IMR-90 (cell line): ENCODE results near the gene ADCY9. TPM values are rescaled to one million over a fixed set of nuclear protein-coding genes. Genes with fewer than 3 reads are reported as not detected.

Source experiments
- ATAC-seq: fragments of 200-7000 bp; cut with Tn5 transposase; 2 replicates; pipeline ENCODE4 v1.9.1; 2020; ENCODE audit warnings: low read depth, mild to moderate bottlenecking, moderate library complexity
- BruUV-seq: library from RNA; stranded (reverse); fragments of 400-500 nt; replicated peaks from 2 replicates; lab custom pipeline; 2021; lab: Mats Ljungman, UMichigan
- CTCF ChIA-PET: fragments of 300-600 bp; formaldehyde crosslinking; extraction: SDS; loops from one replicate; lab custom pipeline; 2021; ENCODE audit warnings: antibody characterized with exemption; lab: Yijun Ruan, JAX
- POLR2A ChIA-PET: fragments of 300-600 bp; sonication (Branson Sonifier 250); formaldehyde crosslinking; loops from one replicate; lab custom pipeline; 2022; ENCODE audit warnings: antibody characterized with exemption; ENCODE audit not compliant: unreplicated experiment; lab: Charles Lee
- DNase-seq: peaks from one replicate; pipeline ENCODE4 v3.0.0; 2013
- H2AFZ ChIP-seq: replicated peaks from 2 replicates; pipeline ENCODE3; 2013; ENCODE audit warnings: low read length, mild to moderate bottlenecking; ENCODE audit not compliant: poor library complexity
- H2AK5ac ChIP-seq: 2 replicates; pipeline ENCODE4 v1.6.1; 2013; ENCODE audit warnings: low read depth, low read length, inconsistent platforms
- H2AK9ac ChIP-seq: replicated peaks from 2 replicates; pipeline ENCODE3; 2013; ENCODE audit warnings: mild to moderate bottlenecking, low read depth, low read length, moderate library complexity; ENCODE audit not compliant: poor library complexity
- H2BK120ac ChIP-seq: 2 replicates; pipeline ENCODE4 v1.6.1; 2013; ENCODE audit warnings: low read depth, low read length, inconsistent platforms
- H2BK15ac ChIP-seq: 3 replicates; pipeline ENCODE4 v1.6.1; 2013; ENCODE audit warnings: low read depth, low read length, inconsistent platforms
- H2BK20ac ChIP-seq: 2 replicates; pipeline ENCODE4 v1.6.1; 2013; ENCODE audit warnings: low read depth, mild to moderate bottlenecking, inconsistent platforms, low read length, moderate library complexity
- H2BK5ac ChIP-seq: 2 replicates; pipeline ENCODE4 v1.6.1; 2013; ENCODE audit warnings: mild to moderate bottlenecking, low read depth, low read length, inconsistent platforms; ENCODE audit not compliant: poor library complexity, severe bottlenecking
- H3K14ac ChIP-seq: replicated peaks from 2 replicates; pipeline ENCODE4 v1.6.1; 2013; ENCODE audit warnings: low read depth, low read length, inconsistent platforms
- H3K18ac ChIP-seq: 2 replicates; pipeline ENCODE4 v1.6.1; 2013; ENCODE audit warnings: low read depth, low read length, control low read depth
- H3K23ac ChIP-seq: 2 replicates; pipeline ENCODE4 v1.6.1; 2013; ENCODE audit warnings: low read depth, low read length, inconsistent platforms
- H3K27ac ChIP-seq: 2 replicates; pipeline ENCODE4 v1.5.1; 2013; ENCODE audit warnings: mild to moderate bottlenecking, control low read depth, low read length; ENCODE audit not compliant: insufficient read depth
- H3K27me3 ChIP-seq: 2 replicates; pipeline ENCODE4 v1.6.1; 2013; ENCODE audit warnings: low read length; ENCODE audit not compliant: control insufficient read depth, insufficient read depth
- H3K36me3 ChIP-seq: 2 replicates; pipeline ENCODE4 v1.6.1; 2013; ENCODE audit warnings: low read length, mixed read lengths; ENCODE audit not compliant: control insufficient read depth, insufficient read depth
- H3K4ac ChIP-seq: 2 replicates; pipeline ENCODE4 v1.6.1; 2013; ENCODE audit warnings: low read depth, low read length, inconsistent platforms
- H3K4me1 ChIP-seq: 2 replicates; pipeline ENCODE4 v1.6.1; 2013; ENCODE audit warnings: low read length, mixed read lengths; ENCODE audit not compliant: control insufficient read depth, insufficient read depth
- H3K4me2 ChIP-seq: 2 replicates; pipeline ENCODE4 v1.6.1; 2013; ENCODE audit warnings: low read depth, mild to moderate bottlenecking, control low read depth, low read length, moderate library complexity
- H3K4me3 ChIP-seq: 2 replicates; pipeline ENCODE4 v1.5.1; 2013; ENCODE audit warnings: low read depth, mild to moderate bottlenecking, control low read depth, low read length, moderate library complexity; ENCODE audit not compliant: insufficient read depth
- H3K56ac ChIP-seq: 2 replicates; pipeline ENCODE4 v1.6.1; 2013; ENCODE audit warnings: low read length, inconsistent platforms; ENCODE audit not compliant: insufficient read depth; ENCODE audit errors: extremely low read depth
- H3K79me1 ChIP-seq, 2 experiments: 2 replicates each; pipeline ENCODE4 v1.6.1; 2013; ENCODE audit warnings: low read length in 2 of 2, inconsistent platforms in 1 of 2, low read depth in 1 of 2
- H3K9ac ChIP-seq: 2 replicates; pipeline ENCODE4 v1.6.1; 2013; ENCODE audit warnings: low read depth, low read length, control low read depth
- H3K9me1 ChIP-seq: 2 replicates; pipeline ENCODE4 v1.6.1; 2013; ENCODE audit warnings: low read length, inconsistent platforms; ENCODE audit not compliant: insufficient read depth
- H3K9me3 ChIP-seq: 2 replicates; pipeline ENCODE4 v1.6.1; 2013; ENCODE audit warnings: low read length; ENCODE audit not compliant: control insufficient read depth, insufficient read depth
- H4K20me1 ChIP-seq: 2 replicates; pipeline ENCODE4 v1.6.1; 2013; ENCODE audit warnings: low read length, inconsistent platforms; ENCODE audit not compliant: insufficient read depth
- H4K5ac ChIP-seq: 2 replicates; pipeline ENCODE4 v1.6.1; 2013; ENCODE audit warnings: mild to moderate bottlenecking, low read depth, low read length, control low read depth
- H4K8ac ChIP-seq, 2 experiments: 2 replicates each; pipeline ENCODE4 v1.6.1; 2013; ENCODE audit warnings: low read depth in 2 of 2, low read length in 2 of 2, control low read depth in 1 of 2, inconsistent platforms in 1 of 2
- H4K91ac ChIP-seq: 2 replicates; pipeline ENCODE4 v1.6.1; 2013; ENCODE audit warnings: low read depth, low read length, inconsistent platforms; ENCODE audit not compliant: insufficient read depth
- CEBPB ChIP-seq: IDR thresholded peaks from 2 replicates; pipeline ENCODE4 v1.6.1; 2012; ENCODE audit warnings: low read depth, low read length, improper control_type of control experiment
- SMC3 ChIP-seq: fragments of 150-350 bp; IDR thresholded peaks from 2 replicates; pipeline ENCODE4 v1.6.1; 2016; ENCODE audit warnings: low read depth, mild to moderate bottlenecking, antibody characterized with exemption, low read length, moderate library complexity
- dilution Hi-C: fragments of 300-500 bp; cut with HindIII; formaldehyde crosslinking; loops from one replicate; pipeline ENCODE4 v1.14.3; 2018; ENCODE audit warnings: low sequenced_read_pairs; ENCODE audit not compliant: unreplicated experiment
- in situ Hi-C: fragments of 300-500 bp; cut with MboI; formaldehyde crosslinking; loops from 3 replicates; pipeline ENCODE4 v1.14.3; 2019; ENCODE audit warnings: low sequenced_read_pairs, inconsistent platforms, mixed read lengths
- intact Hi-C: fragments of 100-400 bp; cut with micrococcal nuclease; formaldehyde crosslinking; loops from 2 replicates; pipeline ENCODE4 v1.10.0; 2022
- polyA plus RNA-seq, 3 experiments: library from polyadenylated mRNA; depleted of rRNA; stranded (reverse); fragments of >200 nt; gene quantifications; 2 replicates each; pipeline ENCODE4 v1.2.3, GENCODE V29; 2012; ENCODE audit warnings: low replicate concordance in 1 of 3
- total RNA-seq: library from RNA; depleted of rRNA; stranded (reverse); fragments of >200 nt; gene quantifications from 2 replicates; pipeline ENCODE4 v1.2.3, GENCODE V29; 2012
- TF ChIP-seq, protein P1 (sequence below): fragments of 150-350 bp; IDR thresholded peaks from 2 replicates; pipeline ENCODE4 v1.6.1; 2017; ENCODE audit warnings: mild to moderate bottlenecking, antibody characterized with exemption, low read length, low read depth

ADCY9 gene
- total and polyA plus RNA-seq, 2 of the 4 experiments (the other 2 are of a cell fraction) = 5.4 to 12.5 TPM

DNA sequence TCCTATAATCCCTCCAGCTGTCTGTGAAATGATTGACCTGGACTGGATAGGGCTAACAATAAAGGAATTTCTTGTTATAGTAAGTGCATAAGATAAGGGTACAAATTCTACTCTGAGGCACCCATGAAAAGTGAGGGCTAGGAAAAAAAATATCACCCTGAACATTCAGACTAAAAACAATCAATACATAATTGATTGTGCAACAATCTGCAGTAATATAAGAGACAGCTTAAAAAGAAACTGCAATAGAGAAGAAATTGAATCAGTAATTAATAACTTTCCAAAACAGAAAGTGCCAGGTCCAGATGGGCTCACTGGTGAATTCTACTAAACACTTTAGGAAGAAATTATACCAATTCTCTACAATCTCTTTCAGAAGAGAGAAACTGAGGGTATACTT, 191.5 kb downstream of the ADCY9 start:
- no peak overlapping the region for H3K9ac ChIP-seq
- DNase-seq = no peak
- H3K27me3 ChIP-seq = no peaks in the 10 kb centered on the region
- no peak overlapping the region for H3K4me3 ChIP-seq
- H4K20me1 ChIP-seq = no peaks in the 10 kb centered on the region
- no peak overlapping the region for H3K4me2 ChIP-seq
- POLR2A ChIA-PET = no interaction called here
- no peak overlapping the region for H4K91ac ChIP-seq
- intact Hi-C loops = no loop called here
- in situ Hi-C loops = no loop called here
- H3K14ac ChIP-seq = no peak overlapping the region
- H2AFZ ChIP-seq = no peak overlapping the region
- no peaks in the 10 kb centered on the region for H3K79me1 ChIP-seq
- no peak overlapping the region for H2BK5ac ChIP-seq
- no peak for TF ChIP-seq SMC3
- TF ChIP-seq CEBPB = peak; percentile 60; the same call in 1 of the 2 replicates
- TF ChIP-seq, protein P1, sequence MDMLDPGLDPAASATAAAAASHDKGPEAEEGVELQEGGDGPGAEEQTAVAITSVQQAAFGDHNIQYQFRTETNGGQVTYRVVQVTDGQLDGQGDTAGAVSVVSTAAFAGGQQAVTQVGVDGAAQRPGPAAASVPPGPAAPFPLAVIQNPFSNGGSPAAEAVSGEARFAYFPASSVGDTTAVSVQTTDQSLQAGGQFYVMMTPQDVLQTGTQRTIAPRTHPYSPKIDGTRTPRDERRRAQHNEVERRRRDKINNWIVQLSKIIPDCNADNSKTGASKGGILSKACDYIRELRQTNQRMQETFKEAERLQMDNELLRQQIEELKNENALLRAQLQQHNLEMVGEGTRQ = no peak
- no peak overlapping the region for H4K8ac ChIP-seq
- no peak overlapping the region for H2BK120ac ChIP-seq
- no peak overlapping the region for H3K23ac ChIP-seq
- H3K4ac ChIP-seq = no peak overlapping the region
- no peak overlapping the region for H2BK15ac ChIP-seq
- H2AK5ac ChIP-seq = no peak overlapping the region
- H3K36me3 ChIP-seq = no peaks in the 10 kb centered on the region
- CTCF ChIA-PET = interaction anchor here (0.6 kb wide), 1 partner anchor 14 kb away, joined by 3 read pairs; no protein-coding TSS in a partner anchor
- H3K9me3 ChIP-seq = peaks cover 3% of the 10 kb centered on the region; the same call in 1 of the 2 replicates
- no peak overlapping the region for H3K56ac ChIP-seq
- no peak overlapping the region for H3K18ac ChIP-seq
- H3K27ac ChIP-seq = no peak overlapping the region
- dilution Hi-C loops = no loop called here
- no peak overlapping the region for H2AK9ac ChIP-seq
- no peaks in the 10 kb centered on the region for H3K4me1 ChIP-seq
- H2BK20ac ChIP-seq = no peak overlapping the region
- no TSS peak for BruUV-seq
- ATAC-seq = no peak
- no peaks in the 10 kb centered on the region for H3K9me1 ChIP-seq
- H4K5ac ChIP-seq = no peak overlapping the region
